GM13976 (cell line): ENCODE results near the gene DNER.

Source experiments
- DNase-seq: peaks from one replicate; pipeline ENCODE4 v3.0.0; 2012; ENCODE audit warnings: low spot score
- CTCF ChIP-seq: IDR thresholded peaks from 2 replicates; pipeline ENCODE4 v1.5.1; 2012; ENCODE audit warnings: borderline replicate concordance, mild to moderate bottlenecking; ENCODE audit not compliant: insufficient read depth; ENCODE audit errors: extremely low read depth, missing control alignments, control extremely low read depth
- in situ Hi-C: fragments of 300-500 bp; cut with MboI; formaldehyde crosslinking; loops from one replicate; pipeline ENCODE4 v1.12.0; 2022; ENCODE audit warnings: low sequenced_read_pairs, mixed read lengths, inconsistent platforms; ENCODE audit not compliant: unreplicated experiment

DNER gene

GRCh38 chr2:229740279-229740678 is 25.9 kb upstream of the DNER start:
- TF ChIP-seq CTCF = no peak
- in situ Hi-C loops = no loop called here
- no peak for DNase-seq

- no peak for DNase-seq
- in situ Hi-C loops = no loop called here
- no peak for TF ChIP-seq CTCF
These were observed 23.8 kb upstream of the DNER start for GRCh38 chr2:229738024-229738625.

GRCh38 chr2:229734410-229734809 is 20.1 kb upstream of the DNER start:
- in situ Hi-C loops = no loop called here
- no peak for TF ChIP-seq CTCF

GRCh38 chr2:229733611-229734245 is 19.4 kb upstream of the DNER start:
- no peak for DNase-seq
- no peak for TF ChIP-seq CTCF
- in situ Hi-C loops = no loop called here

More at GRCh38 chr2:229734410-229734809, 20.1 kb upstream of the DNER start:
- DNase-seq = no peak

- in situ Hi-C loops = no loop called here
- DNase-seq = no peak
- TF ChIP-seq CTCF = no peak
These were observed 18.5 kb upstream of the DNER start for GRCh38 chr2:229732897-229733296.

GRCh38 chr2:229731916-229732315 is 17.6 kb upstream of the DNER start:
- in situ Hi-C loops = no loop called here
- DNase-seq = no peak
- TF ChIP-seq CTCF = no peak
